IMR-90 (cell line): Measurements from ENCODE around the gene PPARG. TPM values are rescaled to one million over a fixed set of nuclear protein-coding genes. Genes with fewer than 3 reads are reported as not detected.
"Not testable (repeated sequence)": the region's sequence is repeated elsewhere in the genome, so short reads cannot be mapped to it uniquely, and the experiment has no call there.

ENCODE experiments used
- ATAC-seq: fragments of 200-7000 bp; cut with Tn5 transposase; 2 replicates; pipeline ENCODE4 v1.9.1; 2020; ENCODE audit warnings: low read depth, mild to moderate bottlenecking, moderate library complexity
- BruUV-seq: library from RNA; stranded (reverse); fragments of 400-500 nt; replicated peaks from 2 replicates; lab custom pipeline; 2021; lab: Mats Ljungman, UMichigan
- CTCF ChIA-PET: fragments of 300-600 bp; formaldehyde crosslinking; extraction: SDS; loops from one replicate; lab custom pipeline; 2021; ENCODE audit warnings: antibody characterized with exemption; lab: Yijun Ruan, JAX
- POLR2A ChIA-PET: fragments of 300-600 bp; sonication (Branson Sonifier 250); formaldehyde crosslinking; loops from one replicate; lab custom pipeline; 2022; ENCODE audit warnings: antibody characterized with exemption; ENCODE audit not compliant: unreplicated experiment; lab: Charles Lee
- DNase-seq: peaks from one replicate; pipeline ENCODE4 v3.0.0; 2013
- H2AFZ ChIP-seq: replicated peaks from 2 replicates; pipeline ENCODE3; 2013; ENCODE audit warnings: low read length, mild to moderate bottlenecking; ENCODE audit not compliant: poor library complexity
- H2AK5ac ChIP-seq: 2 replicates; pipeline ENCODE4 v1.6.1; 2013; ENCODE audit warnings: low read depth, low read length, inconsistent platforms
- H2AK9ac ChIP-seq: replicated peaks from 2 replicates; pipeline ENCODE3; 2013; ENCODE audit warnings: mild to moderate bottlenecking, low read depth, low read length, moderate library complexity; ENCODE audit not compliant: poor library complexity
- H2BK120ac ChIP-seq: 2 replicates; pipeline ENCODE4 v1.6.1; 2013; ENCODE audit warnings: low read depth, low read length, inconsistent platforms
- H2BK15ac ChIP-seq: 3 replicates; pipeline ENCODE4 v1.6.1; 2013; ENCODE audit warnings: low read depth, low read length, inconsistent platforms
- H2BK20ac ChIP-seq: 2 replicates; pipeline ENCODE4 v1.6.1; 2013; ENCODE audit warnings: low read depth, mild to moderate bottlenecking, inconsistent platforms, low read length, moderate library complexity
- H2BK5ac ChIP-seq: 2 replicates; pipeline ENCODE4 v1.6.1; 2013; ENCODE audit warnings: mild to moderate bottlenecking, low read depth, low read length, inconsistent platforms; ENCODE audit not compliant: poor library complexity, severe bottlenecking
- H3K14ac ChIP-seq: replicated peaks from 2 replicates; pipeline ENCODE4 v1.6.1; 2013; ENCODE audit warnings: low read depth, low read length, inconsistent platforms
- H3K18ac ChIP-seq: 2 replicates; pipeline ENCODE4 v1.6.1; 2013; ENCODE audit warnings: low read depth, low read length, control low read depth
- H3K23ac ChIP-seq: 2 replicates; pipeline ENCODE4 v1.6.1; 2013; ENCODE audit warnings: low read depth, low read length, inconsistent platforms
- H3K27ac ChIP-seq: 2 replicates; pipeline ENCODE4 v1.5.1; 2013; ENCODE audit warnings: mild to moderate bottlenecking, control low read depth, low read length; ENCODE audit not compliant: insufficient read depth
- H3K27me3 ChIP-seq: 2 replicates; pipeline ENCODE4 v1.6.1; 2013; ENCODE audit warnings: low read length; ENCODE audit not compliant: control insufficient read depth, insufficient read depth
- H3K36me3 ChIP-seq: 2 replicates; pipeline ENCODE4 v1.6.1; 2013; ENCODE audit warnings: low read length, mixed read lengths; ENCODE audit not compliant: control insufficient read depth, insufficient read depth
- H3K4ac ChIP-seq: 2 replicates; pipeline ENCODE4 v1.6.1; 2013; ENCODE audit warnings: low read depth, low read length, inconsistent platforms
- H3K4me1 ChIP-seq: 2 replicates; pipeline ENCODE4 v1.6.1; 2013; ENCODE audit warnings: low read length, mixed read lengths; ENCODE audit not compliant: control insufficient read depth, insufficient read depth
- H3K4me2 ChIP-seq: 2 replicates; pipeline ENCODE4 v1.6.1; 2013; ENCODE audit warnings: low read depth, mild to moderate bottlenecking, control low read depth, low read length, moderate library complexity
- H3K4me3 ChIP-seq: 2 replicates; pipeline ENCODE4 v1.5.1; 2013; ENCODE audit warnings: low read depth, mild to moderate bottlenecking, control low read depth, low read length, moderate library complexity; ENCODE audit not compliant: insufficient read depth
- H3K56ac ChIP-seq: 2 replicates; pipeline ENCODE4 v1.6.1; 2013; ENCODE audit warnings: low read length, inconsistent platforms; ENCODE audit not compliant: insufficient read depth; ENCODE audit errors: extremely low read depth
- H3K79me1 ChIP-seq, 2 experiments: 2 replicates each; pipeline ENCODE4 v1.6.1; 2013; ENCODE audit warnings: low read length in 2 of 2, inconsistent platforms in 1 of 2, low read depth in 1 of 2
- H3K9ac ChIP-seq: 2 replicates; pipeline ENCODE4 v1.6.1; 2013; ENCODE audit warnings: low read depth, low read length, control low read depth
- H3K9me1 ChIP-seq: 2 replicates; pipeline ENCODE4 v1.6.1; 2013; ENCODE audit warnings: low read length, inconsistent platforms; ENCODE audit not compliant: insufficient read depth
- H3K9me3 ChIP-seq: 2 replicates; pipeline ENCODE4 v1.6.1; 2013; ENCODE audit warnings: low read length; ENCODE audit not compliant: control insufficient read depth, insufficient read depth
- H4K20me1 ChIP-seq: 2 replicates; pipeline ENCODE4 v1.6.1; 2013; ENCODE audit warnings: low read length, inconsistent platforms; ENCODE audit not compliant: insufficient read depth
- H4K5ac ChIP-seq: 2 replicates; pipeline ENCODE4 v1.6.1; 2013; ENCODE audit warnings: mild to moderate bottlenecking, low read depth, low read length, control low read depth
- H4K8ac ChIP-seq, 2 experiments: 2 replicates each; pipeline ENCODE4 v1.6.1; 2013; ENCODE audit warnings: low read depth in 2 of 2, low read length in 2 of 2, control low read depth in 1 of 2, inconsistent platforms in 1 of 2
- H4K91ac ChIP-seq: 2 replicates; pipeline ENCODE4 v1.6.1; 2013; ENCODE audit warnings: low read depth, low read length, inconsistent platforms; ENCODE audit not compliant: insufficient read depth
- WGBS, 2 experiments: methylation state at CpG; one replicate each; pipeline versions ENCODE4 v1.1.5 to v1.1.7; 2013; ENCODE audit warnings: missing lambda C conversion rate in 2 of 2; ENCODE audit not compliant: insufficient read length in 1 of 2; ENCODE audit errors: extremely low coverage in 2 of 2; 5-methylcytosine and 5-hydroxymethylcytosine counted together
- dilution Hi-C: fragments of 300-500 bp; cut with HindIII; formaldehyde crosslinking; loops from one replicate; pipeline ENCODE4 v1.14.3; 2018; ENCODE audit warnings: low sequenced_read_pairs; ENCODE audit not compliant: unreplicated experiment
- in situ Hi-C: fragments of 300-500 bp; cut with MboI; formaldehyde crosslinking; loops from 3 replicates; pipeline ENCODE4 v1.14.3; 2019; ENCODE audit warnings: low sequenced_read_pairs, inconsistent platforms, mixed read lengths
- intact Hi-C: fragments of 100-400 bp; cut with micrococcal nuclease; formaldehyde crosslinking; loops from 2 replicates; pipeline ENCODE4 v1.10.0; 2022
- polyA plus RNA-seq, 3 experiments: library from polyadenylated mRNA; depleted of rRNA; stranded (reverse); fragments of >200 nt; gene quantifications; 2 replicates each; pipeline ENCODE4 v1.2.3, GENCODE V29; 2012; ENCODE audit warnings: low replicate concordance in 1 of 3
- total RNA-seq: library from RNA; depleted of rRNA; stranded (reverse); fragments of >200 nt; gene quantifications from 2 replicates; pipeline ENCODE4 v1.2.3, GENCODE V29; 2012

Gene PPARG
- total and polyA plus RNA-seq, 2 of the 4 experiments (the other 2 are of a cell fraction): 11.2 to 23.8 TPM

DNA sequence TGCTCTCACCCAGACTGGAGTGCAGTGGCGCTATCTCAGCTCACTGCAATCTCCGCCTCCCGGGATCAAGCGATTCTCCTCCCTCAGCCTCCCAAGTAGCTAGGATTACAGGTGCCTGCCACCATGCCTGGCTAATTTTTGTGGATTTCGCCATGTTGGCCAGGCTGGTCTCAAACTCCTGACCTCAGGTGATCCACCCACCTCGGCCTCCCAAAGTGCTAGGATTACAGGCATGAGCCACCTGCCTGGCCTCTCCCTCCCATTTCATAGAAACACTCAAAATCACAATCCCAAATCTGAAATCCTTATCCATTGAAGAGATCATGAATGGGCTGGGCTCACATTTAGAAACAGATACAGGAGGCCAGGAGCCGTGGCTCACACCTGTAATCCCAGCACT lies 180.4 kb downstream of the PPARG start:
- ATAC-seq, H3K4me2 ChIP-seq, H3K4ac ChIP-seq, H2AK9ac ChIP-seq, H3K14ac ChIP-seq, H3K9me3 ChIP-seq, DNase-seq, H3K4me1 ChIP-seq, H4K5ac ChIP-seq, H3K56ac ChIP-seq, H2BK120ac ChIP-seq, H3K36me3 ChIP-seq, H3K4me3 ChIP-seq, H3K18ac ChIP-seq, H3K9ac ChIP-seq, H3K9me1 ChIP-seq, in situ Hi-C loops, H2AFZ ChIP-seq, BruUV-seq, POLR2A ChIA-PET, H4K8ac ChIP-seq, H4K91ac ChIP-seq, dilution Hi-C loops, H3K23ac ChIP-seq, H4K20me1 ChIP-seq, H2AK5ac ChIP-seq, intact Hi-C loops, H3K79me1 ChIP-seq, CTCF ChIA-PET, H3K27me3 ChIP-seq, H3K27ac ChIP-seq, H2BK5ac ChIP-seq, H2BK15ac ChIP-seq, H2BK20ac ChIP-seq: not testable (repeated sequence)
- 33% methylated on average over 3 of the region's 7 CpGs; no CpG with 5 or more reads in 1 of the 2 experiments for WGBS, 2 experiments
